HFFc6 (cell line): ENCODE data around the gene PRKAG2. TPM values are rescaled to one million over a fixed set of nuclear protein-coding genes. Genes with fewer than 3 reads are reported as not detected.

ENCODE experiments used
- DNase-seq: peaks from one replicate; pipeline ENCODE4 v3.0.0-alpha.2; 2018
- H3K27ac Mint-ChIP-seq: 2 replicates; pipeline ENCODE4 v1.8.0; 2020; ENCODE audit warnings: mild to moderate bottlenecking, mixed read lengths
- H3K27me3 Mint-ChIP-seq: 2 replicates; pipeline ENCODE4 v1.8.0; 2021; ENCODE audit warnings: mild to moderate bottlenecking, moderate library complexity, mixed read lengths; ENCODE audit not compliant: insufficient read depth
- H3K36me3 Mint-ChIP-seq: 2 replicates; pipeline ENCODE4 v1.8.0; 2021; ENCODE audit warnings: low read depth, mixed read lengths
- H3K4me1 Mint-ChIP-seq: 2 replicates; pipeline ENCODE4 v1.8.0; 2020; ENCODE audit warnings: low read depth, mixed read lengths
- H3K4me3 Mint-ChIP-seq: 2 replicates; pipeline ENCODE4 v1.8.0; 2020; ENCODE audit warnings: mild to moderate bottlenecking, moderate library complexity, mixed read lengths
- H3K9me3 Mint-ChIP-seq: 2 replicates; pipeline ENCODE4 v1.8.0; 2020; ENCODE audit warnings: mild to moderate bottlenecking, mixed read lengths
- total RNA-seq, 6 experiments: library from RNA; stranded (reverse); fragmentation: NEBNext Ultra II Directional; extraction: Animal tissue kit (Norgen Biotek cat#: 25700); gene quantifications; 2 replicates in 1 of 6; 3 replicates in 5 of 6; pipeline ENCODE4 v1.2.3, GENCODE V29; 2021
- TF ChIP-seq, protein P1 (sequence below): fragments of 200-600 bp; sonication (generic); IDR thresholded peaks from 2 replicates; pipeline ENCODE4 v1.5.0; 2021; ENCODE audit warnings: antibody characterized with exemption, mild to moderate bottlenecking

PRKAG2 gene
- total RNA-seq, 6 experiments from 2014 or later = 15.1 to 19.2 (median 18.4) TPM

DNA sequence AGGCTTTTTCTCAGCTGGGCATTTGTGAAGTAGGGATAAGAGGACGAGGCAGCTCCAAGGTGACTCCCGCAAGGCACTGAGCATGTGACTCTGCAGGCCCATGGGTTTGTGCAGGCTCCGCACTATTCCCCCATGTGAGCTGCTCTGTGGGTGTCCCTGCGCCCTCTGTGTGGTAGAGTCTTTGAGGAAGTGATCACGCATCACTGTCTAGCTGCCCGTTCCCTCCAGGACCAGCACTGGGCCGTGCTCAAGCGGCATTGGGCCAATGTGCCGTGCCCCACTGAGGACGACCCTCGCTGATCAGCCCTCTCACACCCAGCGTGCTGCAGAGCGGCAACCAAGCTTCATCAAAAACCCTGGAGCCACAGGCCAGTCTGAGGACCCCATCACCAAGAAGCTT lies 7.5 kb downstream of the PRKAG2 start:
- Mint-ChIP-seq H3K4me1 (peaks cover 10% of the 10 kb centered on the region; the same call in 1 of the 2 replicates), H3K36me3 (no peaks in the 10 kb centered on the region), H3K27ac (no peak overlapping the region), H3K4me3 (no peak overlapping the region), H3K9me3 (no peaks in the 10 kb centered on the region), H3K27me3 (peaks cover 40% of the 10 kb centered on the region)
- TF ChIP-seq, protein P1, sequence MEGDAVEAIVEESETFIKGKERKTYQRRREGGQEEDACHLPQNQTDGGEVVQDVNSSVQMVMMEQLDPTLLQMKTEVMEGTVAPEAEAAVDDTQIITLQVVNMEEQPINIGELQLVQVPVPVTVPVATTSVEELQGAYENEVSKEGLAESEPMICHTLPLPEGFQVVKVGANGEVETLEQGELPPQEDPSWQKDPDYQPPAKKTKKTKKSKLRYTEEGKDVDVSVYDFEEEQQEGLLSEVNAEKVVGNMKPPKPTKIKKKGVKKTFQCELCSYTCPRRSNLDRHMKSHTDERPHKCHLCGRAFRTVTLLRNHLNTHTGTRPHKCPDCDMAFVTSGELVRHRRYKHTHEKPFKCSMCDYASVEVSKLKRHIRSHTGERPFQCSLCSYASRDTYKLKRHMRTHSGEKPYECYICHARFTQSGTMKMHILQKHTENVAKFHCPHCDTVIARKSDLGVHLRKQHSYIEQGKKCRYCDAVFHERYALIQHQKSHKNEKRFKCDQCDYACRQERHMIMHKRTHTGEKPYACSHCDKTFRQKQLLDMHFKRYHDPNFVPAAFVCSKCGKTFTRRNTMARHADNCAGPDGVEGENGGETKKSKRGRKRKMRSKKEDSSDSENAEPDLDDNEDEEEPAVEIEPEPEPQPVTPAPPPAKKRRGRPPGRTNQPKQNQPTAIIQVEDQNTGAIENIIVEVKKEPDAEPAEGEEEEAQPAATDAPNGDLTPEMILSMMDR = no peak
- no peak for DNase-seq

DNA sequence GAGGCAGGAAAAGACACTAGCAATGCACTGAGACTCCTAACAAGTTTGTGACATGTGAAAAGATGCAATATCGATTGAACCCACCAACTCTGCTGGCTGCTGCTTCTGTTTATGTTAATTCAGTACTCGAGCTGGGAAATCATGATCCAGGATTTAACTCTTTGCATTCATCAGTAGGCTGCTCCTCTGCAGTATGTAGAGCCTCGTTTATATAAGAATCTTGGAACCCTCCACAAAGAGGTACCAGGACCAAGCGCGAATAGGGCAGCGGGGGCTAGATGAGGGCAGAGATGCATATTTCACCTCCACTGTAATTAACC lies 7.8 kb downstream of the PRKAG2 start:
- TF ChIP-seq, protein P1 = no peak
- Mint-ChIP-seq H3K27ac (no peak overlapping the region), H3K9me3 (no peaks in the 10 kb centered on the region), H3K36me3 (no peaks in the 10 kb centered on the region), H3K4me3 (no peak overlapping the region), H3K4me1 (peaks cover 10% of the 10 kb centered on the region; the same call in 1 of the 2 replicates), H3K27me3 (peaks cover 43% of the 10 kb centered on the region)
- DNase-seq = no peak

GRCh38 chr7:151868396-151869108 lies 8.4 kb downstream of the PRKAG2 start:
- Mint-ChIP-seq H3K4me3 (no peak overlapping the region; the same call in 1 of the 2 replicates), H3K4me1 (peaks cover 10% of the 10 kb centered on the region; the same call in 1 of the 2 replicates), H3K27me3 (peaks cover 43% of the 10 kb centered on the region), H3K27ac (no peak overlapping the region), H3K36me3 (no peaks in the 10 kb centered on the region), H3K9me3 (no peaks in the 10 kb centered on the region)
- no peak for DNase-seq
- TF ChIP-seq, protein P1 = no peak

GRCh38 chr7:151867912-151868311 lies 9.0 kb downstream of the PRKAG2 start:
- no peak for DNase-seq
- H3K27me3 Mint-ChIP-seq = peaks cover 38% of the 10 kb centered on the region
- H3K36me3 Mint-ChIP-seq = no peaks in the 10 kb centered on the region
- TF ChIP-seq, protein P1 = no peak
- peaks cover 10% of the 10 kb centered on the region; the same call in 1 of the 2 replicates for H3K4me1 Mint-ChIP-seq
- H3K27ac Mint-ChIP-seq = no peak overlapping the region
- no peak overlapping the region for H3K4me3 Mint-ChIP-seq
- no peaks in the 10 kb centered on the region for H3K9me3 Mint-ChIP-seq

- Mint-ChIP-seq H3K4me1 (peaks cover 10% of the 10 kb centered on the region; the same call in 1 of the 2 replicates), H3K36me3 (no peaks in the 10 kb centered on the region), H3K27me3 (peaks cover 37% of the 10 kb centered on the region), H3K27ac (no peak overlapping the region), H3K4me3 (no peak overlapping the region), H3K9me3 (no peaks in the 10 kb centered on the region)
- TF ChIP-seq, protein P1 = no peak
- no peak for DNase-seq
Observed at GRCh38 chr7:151866761-151867655, 9.9 kb downstream of the PRKAG2 start.
